GM18517 (cell line): ENCODE results near the gene PRPF39.

ENCODE experiments used
- ATAC-seq: cut with Tn5 transposase; IDR thresholded peaks from one replicate; pipeline ENCODE4 v1.9.1; 2021; ENCODE audit warnings: mild to moderate bottlenecking, moderate library complexity; ENCODE audit not compliant: unreplicated experiment

The PRPF39 gene, protein sequence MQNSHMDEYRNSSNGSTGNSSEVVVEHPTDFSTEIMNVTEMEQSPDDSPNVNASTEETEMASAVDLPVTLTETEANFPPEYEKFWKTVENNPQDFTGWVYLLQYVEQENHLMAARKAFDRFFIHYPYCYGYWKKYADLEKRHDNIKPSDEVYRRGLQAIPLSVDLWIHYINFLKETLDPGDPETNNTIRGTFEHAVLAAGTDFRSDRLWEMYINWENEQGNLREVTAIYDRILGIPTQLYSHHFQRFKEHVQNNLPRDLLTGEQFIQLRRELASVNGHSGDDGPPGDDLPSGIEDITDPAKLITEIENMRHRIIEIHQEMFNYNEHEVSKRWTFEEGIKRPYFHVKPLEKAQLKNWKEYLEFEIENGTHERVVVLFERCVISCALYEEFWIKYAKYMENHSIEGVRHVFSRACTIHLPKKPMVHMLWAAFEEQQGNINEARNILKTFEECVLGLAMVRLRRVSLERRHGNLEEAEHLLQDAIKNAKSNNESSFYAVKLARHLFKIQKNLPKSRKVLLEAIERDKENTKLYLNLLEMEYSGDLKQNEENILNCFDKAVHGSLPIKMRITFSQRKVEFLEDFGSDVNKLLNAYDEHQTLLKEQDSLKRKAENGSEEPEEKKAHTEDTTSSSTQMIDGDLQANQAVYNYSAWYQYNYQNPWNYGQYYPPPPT

DNA sequence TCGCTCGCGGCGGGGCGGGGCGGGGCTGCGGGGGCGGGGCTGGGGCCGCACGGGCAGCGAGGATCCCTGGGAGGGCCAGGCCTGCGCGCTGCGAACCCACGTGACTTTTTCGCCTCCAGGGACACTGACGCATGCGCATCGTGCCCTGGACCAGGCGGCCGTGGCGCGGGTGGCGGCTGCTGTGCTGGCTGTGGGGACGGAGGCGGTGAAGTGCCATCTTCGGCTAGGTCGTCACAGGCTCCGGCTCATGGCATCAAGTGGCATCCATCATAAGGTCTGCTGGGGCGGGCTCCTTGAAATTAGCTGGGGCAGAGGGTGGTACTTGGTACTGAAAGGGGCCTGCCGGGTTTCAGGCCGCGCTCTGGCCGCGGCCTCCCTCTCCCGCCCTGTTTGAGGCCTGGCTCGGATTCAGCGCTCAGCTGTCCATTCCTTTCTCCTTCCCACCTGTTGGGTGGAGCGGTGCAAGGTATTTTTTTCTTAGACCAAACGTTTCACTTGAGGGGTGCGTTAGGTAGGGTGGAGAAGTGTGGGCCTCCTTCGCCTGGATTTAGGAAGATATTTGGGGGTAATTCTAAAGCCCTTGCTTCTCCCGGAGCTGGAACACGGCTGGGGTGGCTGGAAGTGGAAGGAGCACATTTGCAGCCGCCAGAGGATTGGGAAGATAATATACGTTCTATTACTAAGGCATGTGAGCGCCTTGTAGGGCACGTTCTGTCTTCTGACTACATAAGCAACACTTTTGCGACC is at the start of gene PRPF39:
Gene PRPF39, plus strand, starts transcription at position 141 of the 747 bp plus-strand sequence. CDS start 11,124 bp downstream, outside the sequence.
- ATAC-seq = peak; percentile 89

- no peak for ATAC-seq
These were observed 49.2 kb upstream of the PRPF39 start for GRCh38 chr14:45034730-45035129.

DNA sequence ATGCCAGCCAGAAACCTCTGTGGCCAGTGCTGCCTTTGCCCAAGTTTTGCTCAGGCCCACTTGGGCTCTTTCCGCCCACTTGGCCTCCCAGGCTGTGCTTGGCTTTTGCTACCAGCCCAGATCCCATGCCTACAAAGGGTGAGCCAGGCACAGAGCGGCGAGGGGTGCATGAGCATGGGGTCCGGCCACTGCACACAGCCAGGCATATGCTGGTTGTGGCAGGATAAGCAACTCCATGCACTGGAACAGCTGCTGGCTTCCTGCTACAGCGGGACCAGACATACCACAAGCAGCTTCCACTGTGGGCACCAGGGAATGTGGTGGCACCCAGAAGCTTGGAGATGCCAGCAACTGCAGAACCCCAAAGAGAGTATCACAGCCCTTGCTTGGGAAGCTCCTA is 45.7 kb upstream of the PRPF39 start:
- ATAC-seq = no peak

GRCh38 chr14:45038865-45039264 is 45.1 kb upstream of the PRPF39 start:
- no peak for ATAC-seq

GRCh38 chr14:45039390-45039789 is 44.5 kb upstream of the PRPF39 start:
- ATAC-seq = no peak

GRCh38 chr14:45041641-45042040 is 42.3 kb upstream of the PRPF39 start:
- ATAC-seq = no peak

DNA sequence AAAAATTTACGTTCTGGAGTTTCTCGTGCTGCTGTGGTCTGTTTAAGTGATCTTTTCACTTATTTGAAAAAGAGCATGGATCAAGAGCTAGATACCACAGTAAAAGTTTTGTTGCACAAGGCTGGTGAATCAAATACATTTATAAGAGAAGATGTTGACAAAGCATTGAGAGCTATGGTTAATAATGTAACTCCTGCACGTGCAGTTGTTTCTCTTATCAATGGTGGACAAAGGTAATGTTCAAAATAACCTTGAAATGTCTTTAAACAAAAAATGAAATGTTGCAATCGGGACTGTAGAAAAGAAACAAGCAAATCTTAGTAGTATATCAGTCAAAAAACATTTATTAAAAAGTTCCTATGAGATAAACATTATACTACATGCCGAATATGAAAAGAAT is 39.3 kb upstream of the PRPF39 start:
- no peak for ATAC-seq

- ATAC-seq = no peak
These were observed 35.5 kb upstream of the PRPF39 start for GRCh38 chr14:45048385-45048784.

DNA sequence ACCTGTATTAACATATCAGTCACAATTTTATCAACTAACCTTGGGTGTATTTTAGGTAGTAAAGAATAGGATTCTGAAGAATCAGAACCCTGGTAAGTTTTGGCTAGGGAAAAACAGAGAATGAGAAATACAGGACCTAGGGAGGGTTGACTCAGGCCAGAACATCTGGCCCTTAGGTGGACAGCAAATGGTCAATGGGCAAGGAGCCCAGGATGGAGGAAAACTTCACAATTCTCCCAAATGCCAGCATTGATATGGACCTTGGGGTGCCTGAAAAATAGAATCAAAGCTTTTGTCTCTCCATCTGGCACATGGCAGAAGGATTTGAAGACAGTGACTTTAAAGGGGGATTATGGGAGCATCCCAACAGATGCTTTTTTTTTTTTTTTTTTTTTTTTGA is 32.7 kb upstream of the PRPF39 start:
- no peak for ATAC-seq

- ATAC-seq = no peak
These were observed 32.0 kb upstream of the PRPF39 start for GRCh38 chr14:45051896-45052295.

GRCh38 chr14:45057349-45057748 is 26.6 kb upstream of the PRPF39 start:
- no peak for ATAC-seq

DNA sequence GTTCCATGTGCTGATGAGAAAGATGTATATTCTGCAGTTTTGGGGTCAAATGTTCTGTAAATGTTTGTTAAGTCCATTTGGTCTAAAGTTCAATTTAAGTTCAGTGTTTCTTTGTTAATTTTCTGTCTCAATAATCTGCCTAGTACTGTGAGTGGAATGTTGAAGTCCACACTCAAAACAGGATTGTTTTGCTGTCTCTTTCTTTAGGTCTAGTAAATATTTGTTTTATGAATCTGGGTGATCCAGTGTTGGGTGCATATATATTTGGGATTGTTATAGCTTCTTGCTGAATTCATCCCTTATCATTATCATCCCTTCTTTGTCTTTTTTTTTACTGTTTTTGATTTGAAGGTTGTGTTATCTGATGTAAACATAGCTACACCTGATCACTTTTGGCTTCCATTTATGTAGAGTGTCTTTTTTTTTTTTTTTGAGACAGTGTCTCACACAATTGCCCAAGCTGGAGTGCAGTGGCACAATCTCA is 26.0 kb upstream of the PRPF39 start:
- ATAC-seq = no peak

- no peak for ATAC-seq
These were observed 23.4 kb upstream of the PRPF39 start for GRCh38 chr14:45060551-45060950.

GRCh38 chr14:45065540-45065939 is 18.4 kb upstream of the PRPF39 start:
- ATAC-seq = no peak

- no peak for ATAC-seq
These were observed 18.0 kb upstream of the PRPF39 start for GRCh38 chr14:45065956-45066355.

GRCh38 chr14:45066667-45067066 is 17.2 kb upstream of the PRPF39 start:
- ATAC-seq = no peak

GRCh38 chr14:45068396-45068795 is 15.5 kb upstream of the PRPF39 start:
- ATAC-seq = no peak

DNA sequence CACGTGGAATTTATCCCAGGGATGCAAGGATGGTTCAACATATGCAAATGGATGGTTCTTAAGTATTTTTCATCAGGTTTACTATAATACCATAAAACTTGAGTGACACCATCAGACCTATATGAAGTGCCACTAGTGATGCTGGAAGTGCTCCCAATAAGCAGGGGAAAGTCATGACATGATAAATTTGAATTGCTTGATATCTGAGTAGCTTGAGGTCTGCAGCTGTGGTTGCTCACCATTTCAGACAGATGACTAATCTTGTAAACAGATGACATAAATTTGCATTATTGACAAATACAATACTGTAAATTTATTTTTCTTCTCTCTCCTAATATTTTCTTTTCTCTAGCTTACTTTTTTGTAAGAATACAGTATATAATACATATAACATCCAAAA is 13.7 kb upstream of the PRPF39 start:
- ATAC-seq = no peak

DNA sequence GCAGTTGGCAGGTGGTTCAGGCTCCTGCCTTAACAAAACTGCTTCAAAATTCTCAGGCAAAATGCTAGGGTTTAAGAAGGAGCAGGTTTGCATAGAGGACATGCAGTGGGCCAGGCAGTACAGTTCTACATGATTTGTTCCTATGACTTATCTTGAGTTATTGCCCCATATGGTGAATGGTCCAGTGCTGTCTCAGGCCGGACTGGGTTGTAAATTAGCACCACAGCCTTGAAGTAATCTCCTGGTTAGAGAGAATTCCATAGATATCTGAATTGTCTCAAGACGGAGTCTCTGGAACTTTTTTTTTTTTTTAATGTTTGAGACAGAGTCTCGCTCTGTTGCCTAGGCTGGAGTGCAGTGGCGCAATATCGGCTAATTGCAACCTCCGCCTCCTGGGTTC is 11.8 kb upstream of the PRPF39 start:
- ATAC-seq = no peak

GRCh38 chr14:45073231-45073879 is 10.6 kb upstream of the PRPF39 start:
- no peak for ATAC-seq

DNA sequence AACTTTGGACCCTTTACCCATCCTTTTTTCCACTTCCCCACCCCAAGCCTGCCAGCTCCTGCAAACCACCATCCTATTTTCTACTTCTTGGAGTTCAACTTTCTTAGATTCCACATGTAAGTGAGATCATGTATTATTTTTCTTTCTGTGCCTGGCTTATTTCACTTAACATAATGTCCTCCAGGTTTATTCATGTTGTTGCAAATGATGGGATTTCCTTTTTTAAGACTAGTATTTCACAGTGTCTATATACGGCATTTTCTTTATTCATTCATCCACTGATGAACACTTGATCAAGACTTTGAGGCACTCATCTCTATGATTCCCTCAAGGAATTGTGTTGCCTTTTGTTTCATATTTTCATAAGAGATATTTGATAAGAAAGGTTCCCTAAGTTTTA is 5.6 kb upstream of the PRPF39 start:
- no peak for ATAC-seq
